Activated CD8-positive, alpha-beta T cell treated with anti-CD3 and anti-CD28 coated beads for 36 hours (primary cell): ENCODE results near the gene TMEM62. TPM values are rescaled to one million over a fixed set of nuclear protein-coding genes. Genes with fewer than 3 reads are reported as not detected.

Source experiments
- ATAC-seq: fragments of 200-7000 bp; cut with Tn5 transposase; one replicate; pipeline ENCODE4 v1.10.0; 2021; ENCODE audit warnings: mild to moderate bottlenecking, moderate library complexity
- CTCF ChIA-PET: fragments of 350-600 bp; sonication (Branson Sonifier 250); formaldehyde crosslinking; loops from one replicate; lab custom pipeline; 2021; ENCODE audit warnings: antibody characterized with exemption; lab: Charles Lee
- POLR2A ChIA-PET: fragments of 350-600 bp; sonication (Branson Sonifier 250); formaldehyde crosslinking; loops from one replicate; lab custom pipeline; 2021; ENCODE audit warnings: antibody characterized with exemption; lab: Charles Lee
- DNase-seq: peaks from one replicate; pipeline ENCODE4 v3.0.0-alpha.2; 2020
- H3K27ac Mint-ChIP-seq: one replicate; pipeline ENCODE4 v1.8.0; 2021; ENCODE audit warnings: mild to moderate bottlenecking, mixed read lengths
- H3K27me3 Mint-ChIP-seq: one replicate; pipeline ENCODE4 v1.8.0; 2021; ENCODE audit warnings: mixed read lengths
- H3K36me3 Mint-ChIP-seq: one replicate; pipeline ENCODE4 v1.8.0; 2021; ENCODE audit warnings: low read depth, mixed read lengths
- H3K4me1 Mint-ChIP-seq: one replicate; pipeline ENCODE4 v1.8.0; 2021; ENCODE audit warnings: low read depth, mixed read lengths
- H3K4me3 Mint-ChIP-seq: one replicate; pipeline ENCODE4 v1.8.0; 2021; ENCODE audit warnings: mild to moderate bottlenecking, moderate library complexity, mixed read lengths
- H3K9me3 Mint-ChIP-seq: one replicate; pipeline ENCODE4 v1.8.0; 2021; ENCODE audit warnings: mixed read lengths
- CTCF ChIP-seq: fragments of 200-600 bp; IDR thresholded peaks from one replicate; pipeline ENCODE4 v1.8.0; 2022; ENCODE audit warnings: antibody characterized with exemption, mild to moderate bottlenecking
- intact Hi-C: fragments of 100-400 bp; cut with micrococcal nuclease; formaldehyde crosslinking; loops from one replicate; pipeline ENCODE4 v1.10.0; 2022
- total RNA-seq, 2 experiments: library from RNA; stranded (reverse); gene quantifications; one replicate each; pipeline ENCODE4 v1.2.3, GENCODE V29; 2021

Gene TMEM62
- total RNA-seq, 2 experiments from 2014 or later, result 10.5 to 11.6 TPM

GRCh38 chr15:43214169-43214568 lies 80.8 kb downstream of the TMEM62 start:
- Mint-ChIP-seq H3K4me1 (no peaks in the 10 kb centered on the region), H3K36me3 (no peaks in the 10 kb centered on the region), H3K27ac (no peak overlapping the region), H3K4me3 (no peak overlapping the region), H3K27me3 (no peaks in the 10 kb centered on the region), H3K9me3 (peaks cover 2% of the 10 kb centered on the region)
- no peak for DNase-seq
- ChIA-PET CTCF (interaction anchor here (1.5 to 4.1 kb wide), 3 partner anchors 10 to 71 kb away, joined by 6 to 18 read pairs (median 16); no protein-coding TSS in a partner anchor), POLR2A (interaction anchor here (1.5 kb wide), 1 partner anchor 10 kb away, joined by 5 read pairs; no protein-coding TSS in a partner anchor)
- intact Hi-C loops, result no loop called here
- no peak for TF ChIP-seq CTCF
- no peak for ATAC-seq

- Mint-ChIP-seq H3K36me3 (no peaks in the 10 kb centered on the region), H3K27ac (no peak overlapping the region), H3K4me3 (no peak overlapping the region), H3K27me3 (no peaks in the 10 kb centered on the region), H3K9me3 (peaks cover 2% of the 10 kb centered on the region), H3K4me1 (no peaks in the 10 kb centered on the region)
- ChIA-PET POLR2A (interaction anchor here (1.5 kb wide), 1 partner anchor 11 kb away, joined by 5 read pairs; no protein-coding TSS in a partner anchor), CTCF (interaction anchor here (1.5 to 4.1 kb wide), 3 partner anchors 11 to 71 kb away, joined by 6 to 18 read pairs (median 16); no protein-coding TSS in a partner anchor)
- DNase-seq, result no peak
- ATAC-seq, result no peak
- intact Hi-C loops, result no loop called here
- TF ChIP-seq CTCF, result no peak
Observed at GRCh38 chr15:43214592-43215295, 81.4 kb downstream of the TMEM62 start.

- ChIA-PET CTCF (interaction anchor here (1.8 to 3.8 kb wide), 3 partner anchors 10 to 69 kb away, joined by 10 to 17 read pairs (median 16); no protein-coding TSS in a partner anchor), POLR2A (no interaction called here)
- H3K4me3 Mint-ChIP-seq, result no peak overlapping the region
- H3K27ac Mint-ChIP-seq, result no peak overlapping the region
- ATAC-seq (no peak), DNase-seq (no peak)
- no peaks in the 10 kb centered on the region for H3K36me3 Mint-ChIP-seq
- H3K9me3 Mint-ChIP-seq, result peaks cover 2% of the 10 kb centered on the region
- H3K4me1 Mint-ChIP-seq, result no peaks in the 10 kb centered on the region
- intact Hi-C loops, result no loop called here
- peaks cover 1% of the 10 kb centered on the region for H3K27me3 Mint-ChIP-seq
- TF ChIP-seq CTCF, result no peak
Observed at GRCh38 chr15:43215961-43216360, 82.6 kb downstream of the TMEM62 start.

- ChIA-PET POLR2A (no interaction called here), CTCF (interaction anchor here (0.7 to 3.8 kb wide), 5 partner anchors 15 to 66 kb away, joined by 3 to 17 read pairs (median 5); no protein-coding TSS in a partner anchor)
- Mint-ChIP-seq H3K36me3 (no peaks in the 10 kb centered on the region), H3K27ac (no peak overlapping the region), H3K4me1 (no peaks in the 10 kb centered on the region), H3K27me3 (peaks cover 1% of the 10 kb centered on the region), H3K9me3 (peaks cover 2% of the 10 kb centered on the region), H3K4me3 (no peak overlapping the region)
- intact Hi-C loops, result no loop called here
- ATAC-seq (peak; percentile 39), DNase-seq (peak; percentile 41)
- TF ChIP-seq CTCF, result no peak
Observed at GRCh38 chr15:43218908-43219706, 85.7 kb downstream of the TMEM62 start.
